GM18517 (cell line): Measurements from ENCODE around the gene HPS1.

Experiments
- ATAC-seq: cut with Tn5 transposase; IDR thresholded peaks from one replicate; pipeline ENCODE4 v1.9.1; 2021; ENCODE audit warnings: mild to moderate bottlenecking, moderate library complexity; ENCODE audit not compliant: unreplicated experiment

HPS1 gene

DNA sequence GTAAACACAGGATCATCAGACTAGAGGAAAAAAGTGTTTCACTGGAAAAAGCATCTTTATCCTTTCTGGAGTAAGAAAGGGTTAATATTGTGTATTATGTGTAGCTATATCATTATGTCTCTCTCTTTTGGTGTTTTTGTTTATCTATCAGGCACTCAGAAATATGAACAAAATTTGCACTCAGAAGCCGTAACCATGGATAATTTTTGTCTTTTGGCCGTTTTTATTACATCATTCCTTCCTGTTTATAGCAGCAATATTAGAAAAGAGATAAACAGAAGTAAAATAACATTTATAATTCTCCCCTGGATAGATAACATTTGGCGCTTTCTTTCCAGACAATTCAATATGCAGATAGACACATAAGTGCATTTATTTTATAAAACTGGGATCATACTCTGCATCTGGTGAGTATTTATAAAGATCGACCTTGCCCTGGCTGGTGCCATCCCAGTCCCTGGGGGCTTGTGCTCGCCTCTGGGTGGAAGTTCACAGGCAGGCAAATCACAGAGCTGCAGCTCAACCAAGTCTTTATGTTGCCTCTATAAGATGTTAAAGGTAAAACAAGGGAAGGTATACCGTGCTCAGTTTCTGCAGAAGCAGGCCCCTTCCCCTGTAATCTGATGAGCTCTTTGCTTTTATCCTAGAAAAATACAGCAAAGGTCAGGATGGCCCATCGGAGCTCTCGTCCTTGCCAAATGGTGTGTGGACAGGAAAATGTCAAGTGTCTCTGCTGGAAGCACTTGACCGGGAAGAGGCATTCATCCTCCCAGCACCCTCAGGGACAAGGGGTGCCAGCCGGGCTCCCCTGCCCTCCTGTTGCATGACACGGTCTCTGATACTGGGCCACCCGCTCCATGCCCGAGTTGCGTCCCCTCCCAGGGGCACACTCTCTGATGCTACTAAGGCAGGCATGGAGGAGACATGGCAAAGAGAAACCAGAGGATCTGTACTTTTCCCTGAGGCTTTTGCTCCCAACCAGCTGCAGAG, 75.6 kb downstream of the HPS1 start:
- ATAC-seq, result no peak

DNA sequence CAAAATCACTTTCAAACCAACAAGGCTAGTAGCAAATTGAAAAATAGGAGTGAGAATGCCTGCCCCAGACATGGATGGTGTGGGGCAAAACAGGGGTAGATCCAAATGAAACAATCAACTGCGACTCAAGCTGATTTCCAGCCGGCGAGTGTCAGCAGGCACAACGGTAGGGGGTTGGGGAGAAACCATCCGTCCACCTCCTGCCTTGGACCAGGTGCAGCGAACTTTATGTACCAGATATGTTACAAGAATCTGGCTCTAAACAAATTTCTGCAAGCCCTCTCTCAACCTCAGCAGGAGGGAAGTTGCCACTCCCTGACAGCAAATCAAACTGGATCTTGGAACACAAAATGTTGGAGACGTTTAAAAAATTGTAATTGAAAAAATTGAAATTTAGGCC, 76.9 kb downstream of the HPS1 start:
- ATAC-seq, result no peak

GRCh38 chr10:98368644-98369043, 78.1 kb downstream of the HPS1 start:
- ATAC-seq, result no peak

DNA sequence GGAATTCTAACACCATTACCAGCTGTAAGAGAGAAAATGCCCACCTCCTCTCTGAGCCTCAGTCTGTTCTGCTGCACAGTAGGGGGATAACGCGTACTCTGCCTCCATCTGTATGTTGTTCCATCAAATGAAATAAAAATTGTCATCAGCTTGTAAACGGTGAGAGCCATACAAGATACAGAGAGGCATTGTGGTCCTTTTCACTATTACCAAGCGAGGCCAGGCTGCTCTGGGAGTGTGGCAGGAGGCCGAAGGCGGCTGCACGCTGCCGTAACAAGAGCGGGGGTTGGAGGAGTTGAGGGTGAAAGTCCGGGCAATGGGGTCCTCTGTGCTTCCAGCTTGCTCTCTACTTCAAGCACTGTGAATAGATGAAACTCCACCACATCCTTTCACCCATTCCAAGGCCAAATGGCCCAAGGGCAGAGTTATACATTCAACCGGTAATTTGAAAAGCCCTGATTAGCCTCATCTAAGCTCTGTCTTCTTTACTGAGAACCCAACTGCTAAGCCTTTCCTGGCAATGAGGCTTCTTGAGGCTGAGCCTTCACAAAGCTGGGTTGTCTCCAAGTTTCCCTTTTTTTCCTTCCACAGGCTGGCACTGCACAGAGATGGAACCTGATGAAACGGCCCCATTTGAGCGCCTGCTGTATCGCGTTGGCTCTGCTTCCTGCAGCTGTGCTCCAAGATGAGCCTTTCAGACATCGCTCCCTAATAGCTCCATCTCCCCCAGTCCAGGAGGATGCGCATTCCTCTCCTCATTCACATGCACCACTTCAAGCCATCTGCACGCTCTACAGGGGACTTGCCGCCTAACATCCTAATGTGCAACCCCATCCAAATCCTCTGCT, 78.9 kb downstream of the HPS1 start:
- no peak for ATAC-seq
